Measurements from ENCODE around the gene RPS15.

Gene RPS15

DNA sequence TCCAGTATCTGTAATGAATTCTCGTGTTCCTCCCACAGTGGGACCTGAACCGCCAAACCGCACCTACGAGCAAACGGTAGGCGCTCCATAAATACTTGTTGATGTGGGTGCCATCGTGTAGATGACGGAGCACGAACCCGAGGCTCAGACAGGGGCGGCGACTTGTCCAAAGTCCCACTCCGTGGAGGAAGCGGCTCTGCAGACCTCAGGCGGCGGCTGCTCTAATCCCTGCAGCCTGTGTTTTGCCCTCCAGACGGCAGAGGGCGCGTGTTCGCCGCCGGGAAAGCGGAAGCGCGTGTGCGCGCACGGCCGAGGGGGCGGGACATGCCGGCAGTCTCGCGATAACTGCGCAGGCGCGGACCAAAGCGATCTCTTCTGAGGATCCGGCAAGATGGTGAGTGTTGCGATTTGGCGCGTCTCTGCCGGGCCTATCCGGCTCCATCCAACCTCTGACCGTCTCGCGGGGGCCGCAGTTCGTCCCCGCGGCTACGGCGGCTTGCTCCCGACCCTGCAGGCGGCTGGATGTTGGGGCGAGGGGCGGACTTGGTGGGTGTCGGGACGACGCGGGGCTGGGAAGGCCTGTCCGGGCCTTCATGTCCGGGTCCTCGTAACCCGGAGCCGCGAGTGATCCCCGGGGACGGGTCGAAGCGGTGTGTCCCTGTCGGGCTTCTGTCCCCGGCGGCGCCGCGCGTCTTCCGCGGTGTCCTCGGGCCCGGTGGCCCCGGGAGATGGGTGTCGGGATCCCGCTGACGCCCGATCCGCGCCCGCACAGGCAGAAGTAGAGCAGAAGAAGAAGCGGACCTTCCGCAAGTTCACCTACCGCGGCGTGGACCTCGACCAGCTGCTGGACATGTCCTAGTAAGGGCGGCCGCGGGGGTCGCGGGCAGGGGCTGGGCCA, at the start of gene RPS15:
Gene RPS15 (plus strand): TSS at position 362 of the 898 bp plus-strand sequence. CDS start 30 bp downstream, at position 392.
- peak; percentile 66 for DNase-seq (ENCODE audit: low read depth, low spot score)
- Histone ChIP-seq H3K36me3 (ENCODE audit: insufficient read depth, low read length) (peaks cover 54% of the 10 kb centered on the region), H3K27ac (peak within 1 kb of the TSS; percentile 96), H3K9ac (ENCODE audit: insufficient read length) (peak within 1 kb of the TSS; percentile 100), H3K4me3 (peak within 1 kb of the TSS; percentile 97), H3K9me3 (ENCODE audit: low read depth, low read length) (no peaks in the 10 kb centered on the region)
- TF ChIP-seq POLR2AphosphoS5 (IDR thresholded peaks at IDR 0.05; ENCODE audit: borderline replicate concordance, low read depth, low read length) = peak; percentile 99
- no peak for TF ChIP-seq EZH2 (IDR thresholded peaks at IDR 0.05)
- TF ChIP-seq FOXP2 (optimal IDR thresholded peaks at IDR 0.05; ENCODE audit: control extremely low read depth, extremely low read length, insufficient read depth) = no peak

DNA sequence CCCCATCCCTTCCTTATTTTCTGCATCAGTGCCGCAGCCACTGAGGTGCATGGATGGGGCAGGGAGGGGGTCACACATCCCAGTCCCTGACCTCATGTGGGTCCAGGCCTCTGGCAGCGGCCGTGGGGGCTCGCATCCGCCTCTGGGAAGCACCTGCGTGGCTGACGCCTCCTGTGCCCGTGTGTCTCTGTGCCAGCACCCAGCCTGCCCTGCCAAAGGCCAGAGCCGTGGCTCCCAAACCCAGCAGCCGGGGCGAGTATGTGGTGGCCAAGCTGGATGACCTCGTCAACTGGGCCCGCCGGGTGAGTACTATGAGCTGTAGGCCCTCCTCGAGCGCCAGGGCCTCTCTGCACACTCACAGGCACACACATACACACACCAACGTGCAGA, 49.6 kb upstream of the RPS15 start:
- no peak for DNase-seq (ENCODE audit: low read depth, low spot score)
- H3K9ac ChIP-seq (ENCODE audit: insufficient read length) = no peak overlapping the region
- H3K36me3 ChIP-seq (ENCODE audit: insufficient read depth, low read length) = peaks cover 19% of the 10 kb centered on the region; the same call in 1 of the 2 replicates
- no peaks in the 10 kb centered on the region for H3K9me3 ChIP-seq (ENCODE audit: low read depth, low read length)
- no peak overlapping the region for H3K27ac ChIP-seq
- TF ChIP-seq FOXP2 (optimal IDR thresholded peaks at IDR 0.05; ENCODE audit: control extremely low read depth, extremely low read length, insufficient read depth) (no peak), POLR2AphosphoS5 (IDR thresholded peaks at IDR 0.05; ENCODE audit: borderline replicate concordance, low read depth, low read length) (no peak), EZH2 (IDR thresholded peaks at IDR 0.05) (no peak)
- H3K4me3 ChIP-seq = no peak overlapping the region

- Histone ChIP-seq H3K9ac (ENCODE audit: insufficient read length) (no peak overlapping the region), H3K9me3 (ENCODE audit: low read depth, low read length) (no peaks in the 10 kb centered on the region), H3K4me3 (no peak overlapping the region), H3K27ac (no peak overlapping the region), H3K36me3 (ENCODE audit: insufficient read depth, low read length) (peaks cover 19% of the 10 kb centered on the region; the same call in 1 of the 2 replicates)
- TF ChIP-seq EZH2 (IDR thresholded peaks at IDR 0.05) (no peak), FOXP2 (optimal IDR thresholded peaks at IDR 0.05; ENCODE audit: control extremely low read depth, extremely low read length, insufficient read depth) (no peak), POLR2AphosphoS5 (IDR thresholded peaks at IDR 0.05; ENCODE audit: borderline replicate concordance, low read depth, low read length) (no peak)
- no peak for DNase-seq (ENCODE audit: low read depth, low spot score)
These were observed 48.9 kb upstream of the RPS15 start for GRCh38 chr19:1389033-1389940.

- Histone ChIP-seq H3K27ac (no peak overlapping the region), H3K36me3 (ENCODE audit: insufficient read depth, low read length) (peaks cover 19% of the 10 kb centered on the region; the same call in 1 of the 2 replicates), H3K4me3 (no peak overlapping the region), H3K9ac (ENCODE audit: insufficient read length) (no peak overlapping the region), H3K9me3 (ENCODE audit: low read depth, low read length) (no peaks in the 10 kb centered on the region)
- DNase-seq (ENCODE audit: low read depth, low spot score) = no peak
- TF ChIP-seq POLR2AphosphoS5 (IDR thresholded peaks at IDR 0.05; ENCODE audit: borderline replicate concordance, low read depth, low read length) = no peak
- TF ChIP-seq EZH2 (IDR thresholded peaks at IDR 0.05) = no peak
- no peak for TF ChIP-seq FOXP2 (optimal IDR thresholded peaks at IDR 0.05; ENCODE audit: control extremely low read depth, extremely low read length, insufficient read depth)
These were observed 47.2 kb upstream of the RPS15 start for GRCh38 chr19:1390890-1391423.

DNA sequence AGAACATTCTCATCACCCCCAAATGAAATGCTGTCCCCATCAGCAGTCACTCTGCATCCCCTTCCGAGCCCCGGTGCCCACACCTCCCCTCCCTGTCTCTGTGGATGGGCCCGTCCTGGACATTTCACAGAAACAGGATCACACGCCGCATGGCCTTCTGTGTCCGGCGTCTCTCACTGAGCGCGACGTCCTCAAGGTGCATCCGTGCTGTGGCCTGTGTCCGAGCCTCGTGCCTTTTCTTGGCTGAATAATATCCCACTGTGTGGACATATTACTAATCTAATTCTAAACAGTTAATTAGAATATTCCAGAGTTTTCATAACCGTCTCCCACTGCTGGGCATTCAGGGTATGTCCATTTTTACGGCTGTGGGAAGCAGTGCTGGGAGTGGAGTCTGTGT, 45.8 kb upstream of the RPS15 start:
- peaks cover 19% of the 10 kb centered on the region; the same call in 1 of the 2 replicates for H3K36me3 ChIP-seq (ENCODE audit: insufficient read depth, low read length)
- H3K27ac ChIP-seq = no peak overlapping the region
- DNase-seq (ENCODE audit: low read depth, low spot score) = no peak
- H3K9ac ChIP-seq (ENCODE audit: insufficient read length) = no peak overlapping the region
- no peaks in the 10 kb centered on the region for H3K9me3 ChIP-seq (ENCODE audit: low read depth, low read length)
- H3K4me3 ChIP-seq = no peak overlapping the region
- no peak for TF ChIP-seq FOXP2 (optimal IDR thresholded peaks at IDR 0.05; ENCODE audit: control extremely low read depth, extremely low read length, insufficient read depth)
- no peak for TF ChIP-seq POLR2AphosphoS5 (IDR thresholded peaks at IDR 0.05; ENCODE audit: borderline replicate concordance, low read depth, low read length)
- TF ChIP-seq EZH2 (IDR thresholded peaks at IDR 0.05) = no peak

DNA sequence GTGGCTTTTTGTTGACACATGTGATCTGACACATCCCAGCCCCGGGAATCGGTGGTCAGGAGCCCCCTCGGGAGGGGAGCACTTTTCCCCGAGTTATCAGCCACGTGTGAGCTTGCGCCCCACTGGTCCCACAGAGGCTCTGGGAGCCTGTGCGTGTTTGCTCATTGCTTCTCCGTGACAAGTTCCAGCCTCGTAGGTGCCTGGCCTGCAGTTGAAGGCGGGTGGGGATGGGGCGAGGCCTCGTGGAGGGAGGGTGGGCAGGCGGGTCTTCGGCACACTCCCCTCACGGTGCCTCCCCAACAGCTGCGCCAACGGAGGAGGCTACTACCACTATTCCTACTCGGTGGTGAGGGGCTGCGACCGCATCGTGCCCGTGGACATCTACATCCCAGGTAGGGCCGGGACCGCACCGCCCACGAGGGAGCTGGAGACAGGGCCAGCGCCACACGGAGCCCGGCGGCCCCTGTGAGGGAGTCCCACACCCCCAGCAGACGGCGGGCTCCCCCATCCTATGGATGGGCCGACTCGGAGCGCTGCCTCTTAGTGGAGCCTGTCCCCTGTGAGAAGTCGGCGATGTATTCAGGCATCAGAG, 45.2 kb upstream of the RPS15 start:
- no peak overlapping the region for H3K4me3 ChIP-seq
- peaks cover 19% of the 10 kb centered on the region; the same call in 1 of the 2 replicates for H3K36me3 ChIP-seq (ENCODE audit: insufficient read depth, low read length)
- H3K9ac ChIP-seq (ENCODE audit: insufficient read length) = no peak overlapping the region
- no peak for TF ChIP-seq POLR2AphosphoS5 (IDR thresholded peaks at IDR 0.05; ENCODE audit: borderline replicate concordance, low read depth, low read length)
- TF ChIP-seq EZH2 (IDR thresholded peaks at IDR 0.05) = no peak
- TF ChIP-seq FOXP2 (optimal IDR thresholded peaks at IDR 0.05; ENCODE audit: control extremely low read depth, extremely low read length, insufficient read depth) = no peak
- DNase-seq (ENCODE audit: low read depth, low spot score) = no peak
- H3K27ac ChIP-seq = no peak overlapping the region
- no peaks in the 10 kb centered on the region for H3K9me3 ChIP-seq (ENCODE audit: low read depth, low read length)

DNA sequence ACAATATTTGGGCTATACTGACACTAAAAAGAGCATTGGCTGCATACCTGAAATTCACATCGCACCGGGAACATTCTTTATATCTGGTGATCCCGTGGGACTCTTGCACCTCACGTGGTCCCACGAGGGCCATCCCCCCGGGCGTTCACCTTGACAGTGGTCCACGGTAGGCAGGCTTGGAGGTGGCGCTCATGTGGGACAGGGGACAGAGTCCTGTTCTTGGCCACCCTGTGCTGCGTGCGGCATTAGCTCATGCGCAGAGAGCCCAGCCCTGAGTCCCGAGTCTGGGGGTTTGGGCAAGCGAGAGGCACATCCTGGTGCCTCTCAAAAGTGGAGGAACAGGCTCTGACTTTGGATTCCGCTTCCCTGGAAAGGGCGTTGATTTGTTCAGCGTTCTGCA, 44.4 kb upstream of the RPS15 start:
- peaks cover 11% of the 10 kb centered on the region; the same call in 1 of the 2 replicates for H3K36me3 ChIP-seq (ENCODE audit: insufficient read depth, low read length)
- no peak for DNase-seq (ENCODE audit: low read depth, low spot score)
- no peaks in the 10 kb centered on the region for H3K9me3 ChIP-seq (ENCODE audit: low read depth, low read length)
- TF ChIP-seq FOXP2 (optimal IDR thresholded peaks at IDR 0.05; ENCODE audit: control extremely low read depth, extremely low read length, insufficient read depth) (no peak), EZH2 (IDR thresholded peaks at IDR 0.05) (no peak), POLR2AphosphoS5 (IDR thresholded peaks at IDR 0.05; ENCODE audit: borderline replicate concordance, low read depth, low read length) (no peak)
- no peak overlapping the region for H3K27ac ChIP-seq
- no peak overlapping the region for H3K4me3 ChIP-seq
- no peak overlapping the region for H3K9ac ChIP-seq (ENCODE audit: insufficient read length)

Measured in SK-N-MC (cell line).